Gastrocnemius medialis (tissue), 4 donors: Measurements from ENCODE around the gene STEAP1B.

ENCODE experiments used
- CTCF ChIP-seq, 5 experiments: fragments of 450-650 bp in 3 of 5; fragments of 200-600 bp in 2 of 5; sonication (generic) in 2 of 5; IDR thresholded peaks in 4 of 5; conservative IDR thresholded peaks in 1 of 5; 1 replicate in 4 of 5; 2 replicates in 1 of 5; pipeline ENCODE4 v1.5.1; 2016 to 2019; ENCODE audit warnings: antibody characterized with exemption in 5 of 5, mild to moderate bottlenecking in 3 of 5, moderate library complexity in 3 of 5
- POLR2A ChIP-seq, 2 donors: fragments of 450-650 bp; IDR thresholded peaks; one replicate each; pipeline ENCODE4 v1.6.1; 2017; ENCODE audit warnings: antibody characterized with exemption in 2 of 2, mild to moderate bottlenecking in 2 of 2, moderate library complexity in 2 of 2

DNA sequence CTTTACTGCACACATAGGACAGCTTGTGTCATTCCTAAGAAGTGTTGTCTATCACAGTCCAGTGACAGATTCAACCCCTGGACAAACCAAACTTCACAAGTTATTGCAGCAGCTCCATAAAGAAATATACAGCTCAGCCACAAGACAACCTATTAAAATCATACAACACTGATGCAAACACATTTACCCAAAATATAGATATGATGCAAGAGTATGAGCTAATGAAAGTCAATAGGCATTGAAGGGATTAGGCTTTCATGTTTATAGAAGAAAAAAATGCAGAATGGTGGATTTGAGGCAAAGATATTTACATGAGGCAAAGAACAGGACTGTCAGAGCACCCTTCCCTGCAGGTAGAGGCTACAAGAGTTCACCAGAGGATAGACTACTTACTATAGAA lies 128.1 kb downstream of the STEAP1B start:
- TF ChIP-seq CTCF (IDR thresholded peaks at IDR 0.05 in 4 of 5, conservative IDR thresholded peaks at IDR 0.05 in 1 of 5) (no peak), POLR2A (IDR thresholded peaks at IDR 0.05) (no peak)
